Activated CD8-positive, alpha-beta T cell treated with anti-CD3 and anti-CD28 coated beads for 36 hours (primary cell): ENCODE data around the gene MRPS21. TPM values are rescaled to one million over a fixed set of nuclear protein-coding genes. Genes with fewer than 3 reads are reported as not detected.

Source experiments
- ATAC-seq: fragments of 200-7000 bp; cut with Tn5 transposase; one replicate; pipeline ENCODE4 v1.10.0; 2021; ENCODE audit warnings: mild to moderate bottlenecking, moderate library complexity
- CTCF ChIA-PET: fragments of 350-600 bp; sonication (Branson Sonifier 250); formaldehyde crosslinking; loops from one replicate; lab custom pipeline; 2021; ENCODE audit warnings: antibody characterized with exemption; lab: Charles Lee
- POLR2A ChIA-PET: fragments of 350-600 bp; sonication (Branson Sonifier 250); formaldehyde crosslinking; loops from one replicate; lab custom pipeline; 2021; ENCODE audit warnings: antibody characterized with exemption; lab: Charles Lee
- DNase-seq: peaks from one replicate; pipeline ENCODE4 v3.0.0-alpha.2; 2020
- H3K27ac Mint-ChIP-seq: one replicate; pipeline ENCODE4 v1.8.0; 2021; ENCODE audit warnings: mild to moderate bottlenecking, mixed read lengths
- H3K27me3 Mint-ChIP-seq: one replicate; pipeline ENCODE4 v1.8.0; 2021; ENCODE audit warnings: mixed read lengths
- H3K36me3 Mint-ChIP-seq: one replicate; pipeline ENCODE4 v1.8.0; 2021; ENCODE audit warnings: low read depth, mixed read lengths
- H3K4me1 Mint-ChIP-seq: one replicate; pipeline ENCODE4 v1.8.0; 2021; ENCODE audit warnings: low read depth, mixed read lengths
- H3K4me3 Mint-ChIP-seq: one replicate; pipeline ENCODE4 v1.8.0; 2021; ENCODE audit warnings: mild to moderate bottlenecking, moderate library complexity, mixed read lengths
- H3K9me3 Mint-ChIP-seq: one replicate; pipeline ENCODE4 v1.8.0; 2021; ENCODE audit warnings: mixed read lengths
- intact Hi-C: fragments of 100-400 bp; cut with micrococcal nuclease; formaldehyde crosslinking; loops from one replicate; pipeline ENCODE4 v1.10.0; 2022
- total RNA-seq, 2 experiments: library from RNA; stranded (reverse); gene quantifications; one replicate each; pipeline ENCODE4 v1.2.3, GENCODE V29; 2021
- TF ChIP-seq, protein P1 (sequence below): fragments of 200-600 bp; IDR thresholded peaks from one replicate; pipeline ENCODE4 v1.8.0; 2022; ENCODE audit warnings: antibody characterized with exemption, mild to moderate bottlenecking

The MRPS21 gene
- total RNA-seq, 2 experiments from 2014 or later, result 73.4 to 81.9 TPM

DNA sequence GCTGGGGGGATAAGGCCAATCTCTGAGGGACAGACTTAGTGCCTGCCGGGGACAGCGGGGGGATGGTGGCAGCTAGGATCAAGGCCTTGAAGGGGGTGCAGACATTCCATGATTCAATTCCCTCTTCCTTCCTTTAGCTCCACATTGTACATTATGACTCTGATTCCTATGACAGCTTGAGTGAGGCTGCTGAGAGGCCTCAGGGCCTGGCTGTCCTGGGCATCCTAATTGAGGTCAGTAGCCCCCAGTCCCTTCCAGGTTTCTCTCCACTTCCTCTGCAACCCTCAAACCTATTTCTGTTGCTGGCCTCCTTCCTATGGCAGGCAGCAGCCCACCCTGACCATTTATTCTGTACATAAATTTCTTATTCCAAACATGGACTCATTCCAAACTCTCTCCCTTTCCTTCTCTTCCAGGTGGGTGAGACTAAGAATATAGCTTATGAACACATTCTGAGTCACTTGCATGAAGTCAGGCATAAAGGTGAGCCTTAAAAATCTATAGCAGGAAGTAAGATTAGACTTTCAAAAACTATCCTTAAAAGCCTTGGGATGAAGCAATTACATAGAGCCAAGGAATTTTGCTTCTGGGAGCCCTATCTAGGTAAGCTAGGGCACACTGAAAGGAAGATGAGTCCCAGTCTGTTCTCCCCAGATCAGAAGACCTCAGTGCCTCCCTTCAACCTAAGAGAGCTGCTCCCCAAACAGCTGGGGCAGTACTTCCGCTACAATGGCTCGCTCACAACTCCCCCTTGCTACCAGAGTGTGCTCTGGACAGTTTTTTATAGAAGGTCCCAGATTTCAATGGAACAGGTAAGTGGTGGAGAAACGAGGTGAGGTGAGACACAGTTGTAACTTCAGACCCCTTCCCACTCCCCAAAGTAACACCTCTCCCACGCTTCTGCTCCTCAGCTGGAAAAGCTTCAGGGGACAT is 31.0 kb upstream of the MRPS21 start:
- H3K9me3 Mint-ChIP-seq, result no peaks in the 10 kb centered on the region
- intact Hi-C loops, result no loop called here
- H3K27me3 Mint-ChIP-seq, result peaks cover 9% of the 10 kb centered on the region
- H3K4me1 Mint-ChIP-seq, result peaks cover 11% of the 10 kb centered on the region
- ChIA-PET CTCF (interaction anchor here (0.9 to 1.4 kb wide), 6 partner anchors 11 to 75 kb away, joined by 3 to 4 read pairs (median 3); partner anchors contain the start of gene ANP32E), POLR2A (interaction anchor here (0.8 to 1.3 kb wide), 2 partner anchors 27 to 32 kb away, joined by 3 to 4 read pairs; partner anchors contain the start of gene ANP32E)
- TF ChIP-seq, protein P1, sequence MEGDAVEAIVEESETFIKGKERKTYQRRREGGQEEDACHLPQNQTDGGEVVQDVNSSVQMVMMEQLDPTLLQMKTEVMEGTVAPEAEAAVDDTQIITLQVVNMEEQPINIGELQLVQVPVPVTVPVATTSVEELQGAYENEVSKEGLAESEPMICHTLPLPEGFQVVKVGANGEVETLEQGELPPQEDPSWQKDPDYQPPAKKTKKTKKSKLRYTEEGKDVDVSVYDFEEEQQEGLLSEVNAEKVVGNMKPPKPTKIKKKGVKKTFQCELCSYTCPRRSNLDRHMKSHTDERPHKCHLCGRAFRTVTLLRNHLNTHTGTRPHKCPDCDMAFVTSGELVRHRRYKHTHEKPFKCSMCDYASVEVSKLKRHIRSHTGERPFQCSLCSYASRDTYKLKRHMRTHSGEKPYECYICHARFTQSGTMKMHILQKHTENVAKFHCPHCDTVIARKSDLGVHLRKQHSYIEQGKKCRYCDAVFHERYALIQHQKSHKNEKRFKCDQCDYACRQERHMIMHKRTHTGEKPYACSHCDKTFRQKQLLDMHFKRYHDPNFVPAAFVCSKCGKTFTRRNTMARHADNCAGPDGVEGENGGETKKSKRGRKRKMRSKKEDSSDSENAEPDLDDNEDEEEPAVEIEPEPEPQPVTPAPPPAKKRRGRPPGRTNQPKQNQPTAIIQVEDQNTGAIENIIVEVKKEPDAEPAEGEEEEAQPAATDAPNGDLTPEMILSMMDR, result no peak
- peak overlapping the region; percentile 25 for H3K27ac Mint-ChIP-seq
- DNase-seq (no peak), ATAC-seq (no peak)
- H3K36me3 Mint-ChIP-seq, result peaks cover 17% of the 10 kb centered on the region
- H3K4me3 Mint-ChIP-seq, result no peak overlapping the region

GRCh38 chr1:150263549-150263948 is 30.1 kb upstream of the MRPS21 start:
- ATAC-seq, result no peak
- ChIA-PET CTCF (interaction anchor here (0.9 kb wide), 1 partner anchor 8 kb away, joined by 4 read pairs; no protein-coding TSS in a partner anchor), POLR2A (no interaction called here)
- H3K27me3 Mint-ChIP-seq, result peaks cover 5% of the 10 kb centered on the region
- intact Hi-C loops, result no loop called here
- no peak overlapping the region for H3K27ac Mint-ChIP-seq
- H3K4me3 Mint-ChIP-seq, result no peak overlapping the region
- H3K36me3 Mint-ChIP-seq, result peaks cover 23% of the 10 kb centered on the region
- DNase-seq, result no peak
- peaks cover 13% of the 10 kb centered on the region for H3K4me1 Mint-ChIP-seq
- no peaks in the 10 kb centered on the region for H3K9me3 Mint-ChIP-seq
- TF ChIP-seq, protein P1, result no peak

DNA sequence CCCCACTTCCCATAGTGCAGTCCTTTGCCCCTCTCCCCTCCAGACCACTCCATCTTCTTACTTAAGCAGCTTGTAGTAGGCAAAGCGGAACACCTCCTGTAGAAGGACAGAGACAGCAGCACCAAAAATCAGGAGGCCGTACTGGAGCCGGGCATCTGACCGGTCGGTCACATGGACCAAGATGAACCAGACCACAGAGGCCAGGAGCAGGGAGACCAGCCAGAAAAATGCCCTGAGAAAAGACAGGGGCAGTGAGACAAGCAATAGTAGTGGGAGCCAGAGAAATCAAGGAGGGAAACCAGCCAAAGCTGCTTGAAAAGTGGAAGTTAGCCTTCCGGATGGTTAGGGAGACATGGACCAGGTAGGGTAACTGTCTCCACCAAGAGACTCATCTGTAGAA is 25.8 kb upstream of the MRPS21 start:
- DNase-seq, result no peak
- ChIA-PET POLR2A (interaction anchor here (0.6 to 2.2 kb wide), 2 partner anchors 19 to 834 kb away, joined by 3 to 7 read pairs; no protein-coding TSS in a partner anchor), CTCF (interaction anchor here (3.0 kb wide), 1 partner anchor 12 kb away, joined by 15 read pairs; no protein-coding TSS in a partner anchor)
- Mint-ChIP-seq H3K4me1 (peaks cover 18% of the 10 kb centered on the region), H3K4me3 (peak overlapping the region; percentile 96), H3K27me3 (no peaks in the 10 kb centered on the region), H3K36me3 (peaks cover 23% of the 10 kb centered on the region), H3K27ac (peak overlapping the region; percentile 96), H3K9me3 (no peaks in the 10 kb centered on the region)
- TF ChIP-seq, protein P1, result no peak
- intact Hi-C loops, result no loop called here
- ATAC-seq, result no peak

GRCh38 chr1:150268340-150268704 is 25.3 kb upstream of the MRPS21 start:
- POLR2A ChIA-PET, result interaction anchor here (0.8 to 2.2 kb wide), 3 partner anchors 10 to 29 kb away, joined by 4 to 7 read pairs (median 5); no protein-coding TSS in a partner anchor
- ATAC-seq, result peak; percentile 45
- CTCF ChIA-PET, result interaction anchor here (3.0 kb wide), 1 partner anchor 12 kb away, joined by 15 read pairs; no protein-coding TSS in a partner anchor
- Mint-ChIP-seq H3K27ac (peak overlapping the region; percentile 96), H3K9me3 (no peaks in the 10 kb centered on the region), H3K4me3 (peak overlapping the region; percentile 96), H3K36me3 (peaks cover 23% of the 10 kb centered on the region), H3K27me3 (no peaks in the 10 kb centered on the region), H3K4me1 (peaks cover 18% of the 10 kb centered on the region)
- intact Hi-C loops, result no loop called here
- DNase-seq, result peak; percentile 48
- TF ChIP-seq, protein P1, result no peak
